Endometrium (tissue), 2 donors: ENCODE results near the gene HECTD3.
"Not testable (repeated sequence)": the region's sequence is repeated elsewhere in the genome, so short reads cannot be mapped to it uniquely, and the experiment has no call there.

Experiments
- FAIRE-seq: peaks from 2 replicates; lab custom pipeline; 2012; peaks lifted over from hg19 to GRCh38; lab: Jason Lieb, UNC
- donor health status: control.
- donor health status: control.

Gene HECTD3

GRCh38 chr1:45014321-45015028 is 3.4 kb upstream of the HECTD3 start:
- FAIRE-seq: no peak

DNA sequence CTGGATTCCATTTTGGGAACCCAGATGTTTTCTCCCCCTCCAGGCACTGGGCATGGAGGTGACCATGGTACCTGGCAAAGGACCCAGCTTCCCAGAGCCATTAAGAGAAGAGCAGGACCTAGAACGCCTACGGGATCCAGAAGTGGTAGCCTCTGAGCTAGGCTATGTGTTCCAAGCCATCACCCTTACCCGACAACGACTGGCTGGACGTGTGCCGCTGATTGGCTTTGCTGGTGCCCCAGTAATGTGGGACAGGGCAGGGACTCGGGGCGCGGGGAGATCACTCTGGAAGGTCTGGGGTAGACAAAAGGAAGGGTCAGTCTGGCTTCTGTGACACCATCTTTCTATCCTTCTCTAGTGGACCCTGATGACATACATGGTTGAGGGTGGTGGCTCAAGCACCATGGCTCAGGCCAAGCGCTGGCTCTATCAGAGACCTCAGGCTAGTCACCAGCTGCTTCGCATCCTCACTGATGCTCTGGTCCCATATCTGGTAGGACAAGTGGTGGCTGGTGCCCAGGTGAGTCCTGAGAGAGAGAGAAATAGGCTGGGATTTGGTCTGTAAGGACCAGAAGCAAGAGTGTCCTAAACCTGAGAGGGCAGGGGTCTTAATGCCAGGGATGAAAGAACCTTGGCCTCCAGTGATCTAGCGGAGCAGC is 2.6 kb upstream of the HECTD3 start:
- FAIRE-seq: no peak

GRCh38 chr1:45012639-45013278 is 1.6 kb upstream of the HECTD3 start:
- FAIRE-seq: no peak

- FAIRE-seq: peak; percentile 96
Measured at GRCh38 chr1:45011837-45012638, 914 bp upstream of the HECTD3 start, which contains the start of gene UROD. TSS of gene UROD (plus strand) at chr1:45012254. CDS start at chr1:45012266, 12 bp downstream.

- FAIRE-seq: no peak
Measured at GRCh38 chr1:45009956-45010854, 919 bp downstream of the HECTD3 start.

DNA sequence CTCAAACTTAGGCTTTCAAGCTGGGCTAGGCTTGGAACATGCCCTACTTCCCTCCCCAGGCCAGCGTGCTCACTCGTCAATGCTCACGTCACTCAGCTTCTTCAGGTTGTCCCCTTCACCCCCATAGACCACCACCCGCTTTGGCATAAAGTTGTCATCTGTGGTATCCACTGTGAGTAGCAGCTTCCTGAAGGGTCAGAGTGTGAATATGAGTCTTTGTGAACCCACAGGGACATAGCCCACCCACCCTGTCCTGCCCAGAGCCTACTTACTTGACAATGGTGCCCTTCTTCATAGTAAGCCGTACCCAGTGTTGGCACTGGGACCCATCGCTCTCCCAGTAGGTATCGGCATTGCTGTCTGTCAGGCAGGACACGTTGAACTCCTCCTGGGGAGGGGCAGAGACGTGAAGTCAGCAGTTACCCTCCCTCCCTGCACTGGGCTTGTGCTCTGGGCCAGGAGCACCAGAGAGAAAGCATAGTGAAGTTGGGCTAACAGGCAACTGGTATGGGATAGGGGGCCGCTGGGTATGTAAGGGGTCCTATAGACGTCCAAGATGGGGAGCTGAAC is 1.7 kb downstream of the HECTD3 start:
- FAIRE-seq: no peak

- no peak for FAIRE-seq
Measured at GRCh38 chr1:45008516-45008915, 2.6 kb downstream of the HECTD3 start.

DNA sequence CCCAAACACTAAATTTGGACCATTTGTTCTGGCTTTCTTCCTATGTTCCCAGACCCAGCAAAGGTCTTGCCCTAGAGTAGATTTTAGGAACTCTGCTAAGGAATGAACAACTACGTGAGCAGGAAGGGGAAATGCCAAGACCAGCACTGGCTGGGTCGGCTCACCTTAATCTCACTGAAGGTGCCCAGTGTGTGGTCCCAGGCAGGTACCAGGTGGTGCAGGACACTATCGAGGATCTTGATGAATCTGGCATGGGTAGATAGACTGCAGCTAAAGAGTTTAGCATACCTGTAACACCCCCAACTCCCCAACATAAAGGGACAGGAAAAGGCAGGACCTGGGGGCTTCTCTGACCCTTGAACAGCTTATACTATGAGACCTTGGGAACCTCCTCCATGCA is 3.0 kb downstream of the HECTD3 start:
- no peak for FAIRE-seq

- no peak for FAIRE-seq
Measured at GRCh38 chr1:45007311-45007710, 3.8 kb downstream of the HECTD3 start.

- FAIRE-seq: no peak
Measured at GRCh38 chr1:45005761-45006160, 5.4 kb downstream of the HECTD3 start.

- no peak for FAIRE-seq
Measured at GRCh38 chr1:45004281-45004920, 6.7 kb downstream of the HECTD3 start.

GRCh38 chr1:45003741-45004140 is 7.4 kb downstream of the HECTD3 start:
- no peak for FAIRE-seq

GRCh38 chr1:45002650-45003645 is 8.2 kb downstream of the HECTD3 start:
- FAIRE-seq: no peak

DNA sequence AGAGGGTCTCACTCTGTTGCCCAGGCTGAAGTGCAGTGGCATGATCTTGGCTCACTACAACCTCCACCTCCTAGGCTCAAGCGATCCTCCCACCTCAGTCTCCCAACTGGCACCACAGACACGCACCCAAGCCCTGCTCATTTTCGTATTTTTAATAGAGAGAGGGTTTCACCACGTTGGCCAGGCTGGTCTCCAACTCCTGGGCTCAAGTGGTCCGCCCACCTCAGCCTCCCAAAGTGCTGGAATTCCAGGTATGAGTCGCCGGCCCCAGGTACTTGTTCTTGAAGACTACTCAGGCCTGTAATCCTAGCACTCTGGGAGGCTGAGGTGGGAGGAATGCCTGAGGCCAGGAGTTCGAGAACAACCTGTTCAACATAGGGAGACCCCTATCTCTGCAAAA is 9.5 kb downstream of the HECTD3 start:
- FAIRE-seq: not testable (repeated sequence)

DNA sequence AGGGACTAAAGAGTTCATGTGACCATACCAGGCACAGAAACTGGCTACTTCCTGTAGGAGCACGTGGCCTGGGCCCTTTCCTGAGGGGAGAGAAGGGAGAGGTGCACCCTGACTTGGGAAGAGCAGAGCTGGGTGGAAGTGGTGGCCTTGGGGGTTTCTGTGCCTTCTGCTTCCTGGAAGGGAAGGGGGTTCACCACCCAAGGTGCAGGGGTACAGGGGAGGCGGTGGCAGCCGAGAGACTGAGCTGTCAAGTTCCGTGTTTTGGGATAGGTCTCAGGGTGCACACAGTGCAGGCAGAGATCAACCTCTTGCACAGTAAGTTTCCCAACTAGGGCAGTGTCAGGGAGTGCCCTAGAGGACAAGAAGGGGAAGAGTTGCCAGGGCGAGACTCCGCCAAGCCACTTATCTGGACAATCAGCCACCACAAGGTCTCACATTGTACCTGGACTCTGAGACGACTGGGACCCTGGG is 10.1 kb downstream of the HECTD3 start:
- no peak for FAIRE-seq

- no peak for FAIRE-seq
Measured at GRCh38 chr1:44999232-44999631, 11.9 kb downstream of the HECTD3 start.

- FAIRE-seq: no peak
Measured at GRCh38 chr1:44995467-44996238, 15.5 kb downstream of the HECTD3 start.

GRCh38 chr1:44994309-44994898 is 16.7 kb downstream of the HECTD3 start:
- no peak for FAIRE-seq
